Mammary epithelial cell (primary cell): ENCODE measurements around the gene ACER1.

ENCODE experiments used
- EZH2 ChIP-seq: IDR thresholded peaks from 2 replicates; pipeline ENCODE4 v1.6.1; 2012; ENCODE audit warnings: low read length, inconsistent platforms, borderline replicate concordance
- TF ChIP-seq, protein P1 (sequence below), 2 donors: IDR thresholded peaks in 1 of 2; conservative IDR thresholded peaks in 1 of 2; 2 replicates each; pipeline ENCODE4 v1.5.1; 2011 to 2012; ENCODE audit warnings: inconsistent platforms in 2 of 2, low read length in 2 of 2, mild to moderate bottlenecking in 2 of 2, control low read depth in 1 of 2, low read depth in 1 of 2; ENCODE audit not compliant: insufficient read depth in 1 of 2; ENCODE audit errors: extremely low read depth in 1 of 2

DNA sequence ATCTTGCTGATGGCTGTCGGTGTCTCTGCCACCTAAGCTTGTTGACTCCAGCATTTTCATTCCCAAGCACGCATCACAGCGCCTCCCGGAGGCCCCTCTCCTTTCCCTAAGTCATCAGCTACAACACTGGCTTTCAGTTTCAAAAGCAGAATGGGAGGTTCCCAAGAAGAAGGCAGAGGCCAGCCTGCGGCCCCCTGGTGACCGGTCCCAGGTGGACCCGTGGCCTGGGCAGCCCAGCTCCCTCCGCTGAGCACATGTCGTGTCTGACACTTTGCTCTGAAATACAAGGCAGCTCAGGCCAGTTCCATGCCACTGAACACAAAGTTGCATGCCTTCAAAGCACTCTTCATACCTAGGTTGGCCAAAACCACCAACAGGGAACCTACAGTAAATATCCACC lies 62.2 kb downstream of the ACER1 start:
- TF ChIP-seq, protein P1, sequence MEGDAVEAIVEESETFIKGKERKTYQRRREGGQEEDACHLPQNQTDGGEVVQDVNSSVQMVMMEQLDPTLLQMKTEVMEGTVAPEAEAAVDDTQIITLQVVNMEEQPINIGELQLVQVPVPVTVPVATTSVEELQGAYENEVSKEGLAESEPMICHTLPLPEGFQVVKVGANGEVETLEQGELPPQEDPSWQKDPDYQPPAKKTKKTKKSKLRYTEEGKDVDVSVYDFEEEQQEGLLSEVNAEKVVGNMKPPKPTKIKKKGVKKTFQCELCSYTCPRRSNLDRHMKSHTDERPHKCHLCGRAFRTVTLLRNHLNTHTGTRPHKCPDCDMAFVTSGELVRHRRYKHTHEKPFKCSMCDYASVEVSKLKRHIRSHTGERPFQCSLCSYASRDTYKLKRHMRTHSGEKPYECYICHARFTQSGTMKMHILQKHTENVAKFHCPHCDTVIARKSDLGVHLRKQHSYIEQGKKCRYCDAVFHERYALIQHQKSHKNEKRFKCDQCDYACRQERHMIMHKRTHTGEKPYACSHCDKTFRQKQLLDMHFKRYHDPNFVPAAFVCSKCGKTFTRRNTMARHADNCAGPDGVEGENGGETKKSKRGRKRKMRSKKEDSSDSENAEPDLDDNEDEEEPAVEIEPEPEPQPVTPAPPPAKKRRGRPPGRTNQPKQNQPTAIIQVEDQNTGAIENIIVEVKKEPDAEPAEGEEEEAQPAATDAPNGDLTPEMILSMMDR (conservative IDR thresholded peaks at IDR 0.05 in 1 of 2, IDR thresholded peaks at IDR 0.05 in 1 of 2; ENCODE audit: extremely low read depth in 1 of 2, insufficient read depth in 1 of 2, low read depth in 1 of 2, low read length in 2 of 2) = no peak
- no peak for TF ChIP-seq EZH2
